Measurements from ENCODE around the gene ANO10.
A peak's percentile ranks its signal among the peaks of the same experiment; 100 is the strongest.

ANO10 gene

GRCh38 chr3:43406643-43407023, 215.2 kb downstream of the ANO10 start:
- DNase-seq: no peak

- DNase-seq: no peak
These were observed 215.7 kb downstream of the ANO10 start for GRCh38 chr3:43405888-43406642.

- DNase-seq: no peak
These were observed 220.8 kb downstream of the ANO10 start for GRCh38 chr3:43400781-43401730.

- no peak for DNase-seq
These were observed 221.6 kb downstream of the ANO10 start for GRCh38 chr3:43400167-43400566.

- no peak for DNase-seq
These were observed 222.8 kb downstream of the ANO10 start for GRCh38 chr3:43399034-43399433.

- no peak for DNase-seq
These were observed 227.7 kb downstream of the ANO10 start for GRCh38 chr3:43394041-43394554.

GRCh38 chr3:43391621-43392020, 230.2 kb downstream of the ANO10 start:
- no peak for DNase-seq

- no peak for DNase-seq
These were observed 231.6 kb downstream of the ANO10 start for GRCh38 chr3:43390255-43390588.

- peak; percentile 82 for DNase-seq
These were observed 232.2 kb downstream of the ANO10 start for GRCh38 chr3:43389388-43390254.

GRCh38 chr3:43388915-43389314, 232.9 kb downstream of the ANO10 start:
- DNase-seq: no peak

- no peak for DNase-seq
These were observed 233.6 kb downstream of the ANO10 start for GRCh38 chr3:43388175-43388574.

GRCh38 chr3:43379343-43379742, 242.5 kb downstream of the ANO10 start:
- DNase-seq: no peak

GRCh38 chr3:43378066-43378935, 243.5 kb downstream of the ANO10 start:
- DNase-seq: peak; percentile 62

GRCh38 chr3:43373560-43373928, 248.3 kb downstream of the ANO10 start:
- DNase-seq: no peak

GRCh38 chr3:43372809-43373559, 248.8 kb downstream of the ANO10 start:
- no peak for DNase-seq

- no peak for DNase-seq
These were observed 249.6 kb downstream of the ANO10 start for GRCh38 chr3:43372007-43372740.

- no peak for DNase-seq
These were observed 250.3 kb downstream of the ANO10 start for GRCh38 chr3:43371494-43371893.

GRCh38 chr3:43370293-43370980, 251.4 kb downstream of the ANO10 start:
- no peak for DNase-seq

- no peak for DNase-seq
These were observed 252.2 kb downstream of the ANO10 start for GRCh38 chr3:43369404-43370292.
